HG03460 (cell line): ENCODE data around the gene SMARCA5.

Source experiments
- ATAC-seq: cut with Tn5 transposase; IDR thresholded peaks from one replicate; pipeline ENCODE4 v1.9.1; 2021; ENCODE audit not compliant: unreplicated experiment

SMARCA5 gene

GRCh38 chr4:143538979-143539669, 25.6 kb downstream of the SMARCA5 start:
- no peak for ATAC-seq

GRCh38 chr4:143539670-143540023, 26.1 kb downstream of the SMARCA5 start:
- ATAC-seq: no peak

- no peak for ATAC-seq
These were observed 36.4 kb downstream of the SMARCA5 start for GRCh38 chr4:143549928-143550327.

- peak; percentile 32 for ATAC-seq
These were observed 41.5 kb downstream of the SMARCA5 start for GRCh38 chr4:143554728-143555597.

GRCh38 chr4:143555676-143556075, 42.2 kb downstream of the SMARCA5 start:
- ATAC-seq: no peak

GRCh38 chr4:143558286-143558685, 44.8 kb downstream of the SMARCA5 start:
- no peak for ATAC-seq

GRCh38 chr4:143558823-143559756, 45.6 kb downstream of the SMARCA5 start:
- peak; percentile 87 for ATAC-seq

GRCh38 chr4:143559757-143560147, 46.2 kb downstream of the SMARCA5 start:
- peak; percentile 5 for ATAC-seq

- no peak for ATAC-seq
These were observed 51.0 kb downstream of the SMARCA5 start for GRCh38 chr4:143564472-143564871.

GRCh38 chr4:143575331-143575730, 61.8 kb downstream of the SMARCA5 start:
- no peak for ATAC-seq

GRCh38 chr4:143581331-143581946, 67.9 kb downstream of the SMARCA5 start:
- ATAC-seq: no peak

GRCh38 chr4:143585548-143585947, 72.0 kb downstream of the SMARCA5 start:
- ATAC-seq: no peak

GRCh38 chr4:143586080-143586479, 72.6 kb downstream of the SMARCA5 start:
- ATAC-seq: no peak

- no peak for ATAC-seq
These were observed 74.2 kb downstream of the SMARCA5 start for GRCh38 chr4:143587703-143588102.

- no peak for ATAC-seq
These were observed 83.8 kb downstream of the SMARCA5 start for GRCh38 chr4:143597276-143597675.

- ATAC-seq: no peak
These were observed 85.3 kb downstream of the SMARCA5 start for GRCh38 chr4:143598816-143599215.

- ATAC-seq: no peak
These were observed 86.3 kb downstream of the SMARCA5 start for GRCh38 chr4:143599827-143600226.

- ATAC-seq: no peak
These were observed 93.0 kb downstream of the SMARCA5 start for GRCh38 chr4:143606480-143606879.
